Occipital lobe (tissue), 2 donors: ENCODE results near the gene TMEM25. TPM values are rescaled to one million over a fixed set of nuclear protein-coding genes. Genes with fewer than 3 reads are reported as not detected.
"Not testable (repeated sequence)": the region's sequence is repeated elsewhere in the genome, so short reads cannot be mapped to it uniquely, and the experiment has no call there.

ENCODE experiments used
- DNase-seq: peaks from one replicate; lab custom pipeline; 2025; lab: John Stamatoyannopoulos, UW
- total RNA-seq: library from RNA; depleted of rRNA; stranded (reverse); fragments of >200 nt; gene quantifications from one replicate; pipeline ENCODE4 v1.2.3, GENCODE V29; 2014

Gene TMEM25
- total RNA-seq: 40.7 TPM

- peak; percentile 79 for DNase-seq
Observed at GRCh38 chr11:118530683-118531596, at the start of gene TMEM25. TSS of gene TMEM25 (plus strand) at chr11:118531192. CDS start at chr11:118531802, 610 bp downstream.

- not testable (repeated sequence) for DNase-seq
Observed at GRCh38 chr11:118481238-118481637, 49.8 kb upstream of the TMEM25 start.

DNA sequence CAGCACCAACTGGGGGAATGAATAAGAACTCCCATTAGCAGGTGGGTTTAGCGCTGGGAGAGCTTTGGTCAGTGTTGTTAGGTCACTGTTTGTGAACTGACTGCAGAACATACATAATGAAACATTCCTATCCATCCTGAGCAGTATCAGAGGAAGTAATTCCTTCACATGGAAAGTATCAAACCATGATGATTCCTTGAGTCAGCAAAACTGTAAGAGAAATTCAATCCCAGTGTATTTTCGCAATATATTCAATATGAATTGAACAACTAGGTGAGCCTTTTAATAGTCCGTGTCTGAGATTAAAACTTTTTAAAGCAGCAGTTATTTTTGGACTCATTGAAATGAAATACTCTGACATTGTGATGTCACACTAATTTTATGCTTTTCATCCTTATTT is 46.6 kb upstream of the TMEM25 start:
- no peak for DNase-seq

DNA sequence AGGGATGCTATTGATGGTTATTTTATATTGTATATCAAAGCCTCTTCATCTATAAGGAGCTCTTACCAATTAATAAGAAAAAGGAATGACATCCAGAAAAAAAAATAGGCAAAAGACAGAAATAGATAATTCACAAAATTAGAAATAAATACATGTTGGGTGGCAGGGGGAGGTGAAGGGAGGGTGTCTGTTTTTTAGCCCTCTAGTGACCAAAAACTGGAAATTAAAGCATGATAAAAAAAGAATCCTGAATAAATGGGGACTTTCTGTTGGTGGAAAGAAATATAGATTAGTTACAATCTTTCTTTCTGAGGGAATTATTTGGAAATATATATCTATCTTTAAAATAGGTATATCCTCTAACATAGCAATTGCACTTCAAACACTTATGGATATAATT is 45.7 kb upstream of the TMEM25 start:
- no peak for DNase-seq

DNA sequence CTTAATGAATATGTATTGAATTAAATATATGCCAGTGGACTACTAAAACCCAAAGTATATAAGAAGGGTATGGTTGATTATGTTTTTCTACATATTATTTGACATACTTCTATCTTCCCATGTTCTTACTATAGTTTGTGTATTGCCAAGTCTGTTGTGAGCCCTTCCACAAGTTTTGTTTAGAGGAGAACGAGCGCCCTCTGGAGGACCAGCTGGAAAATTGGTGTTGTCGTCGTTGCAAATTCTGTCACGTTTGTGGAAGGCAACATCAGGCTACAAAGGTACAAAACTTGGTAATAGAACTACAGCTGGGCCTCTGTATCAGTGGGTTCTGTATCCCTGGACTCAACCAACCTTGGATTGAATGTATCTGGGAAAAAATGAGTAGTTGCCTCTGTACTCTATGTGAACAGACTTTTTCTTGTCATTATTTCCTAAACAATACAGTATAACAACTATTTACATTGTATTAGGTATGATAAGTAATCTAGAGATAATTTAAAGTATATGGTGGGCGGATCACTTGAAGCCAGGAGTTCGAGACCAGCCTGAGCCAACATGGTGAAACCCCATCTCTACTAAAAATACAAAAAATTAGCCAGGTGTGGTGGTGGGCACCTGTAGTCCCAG is 42.4 kb upstream of the TMEM25 start:
- peak; percentile 47 for DNase-seq

DNA sequence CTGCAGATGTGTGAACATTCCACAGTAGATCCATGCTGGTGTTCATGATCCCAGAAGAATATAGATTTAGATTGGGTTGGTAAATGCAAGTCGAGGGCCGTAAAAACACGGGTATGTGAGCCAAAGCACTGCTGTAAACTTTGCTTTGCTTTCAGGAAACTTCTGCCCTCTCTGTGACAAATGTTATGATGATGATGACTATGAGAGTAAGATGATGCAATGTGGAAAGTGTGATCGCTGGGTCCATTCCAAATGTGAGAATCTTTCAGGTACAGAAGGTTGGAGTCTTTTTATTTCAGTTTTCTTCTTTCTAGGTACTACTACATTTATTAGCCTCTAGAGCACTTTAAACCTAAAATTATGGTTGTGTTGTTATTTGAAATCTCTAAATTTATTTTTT is 40.0 kb upstream of the TMEM25 start:
- no peak for DNase-seq

DNA sequence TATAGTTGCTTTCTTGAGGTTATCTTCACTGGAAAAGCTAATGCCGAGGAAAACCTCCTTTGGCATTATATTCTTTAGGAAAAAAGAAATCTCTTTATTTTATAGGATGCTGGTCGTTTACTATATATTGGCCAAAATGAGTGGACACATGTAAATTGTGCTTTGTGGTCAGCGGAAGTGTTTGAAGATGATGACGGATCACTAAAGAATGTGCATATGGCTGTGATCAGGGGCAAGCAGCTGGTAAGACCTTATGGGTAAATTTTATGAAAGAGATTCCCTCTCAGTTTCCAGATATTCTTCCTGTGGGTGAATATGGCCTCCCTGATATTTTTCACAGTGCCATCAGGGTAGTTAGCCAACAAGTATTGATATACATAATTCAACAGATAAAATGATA is 33.2 kb upstream of the TMEM25 start:
- DNase-seq: no peak

GRCh38 chr11:118503216-118503615 is 27.8 kb upstream of the TMEM25 start:
- DNase-seq: no peak

- no peak for DNase-seq
Observed at GRCh38 chr11:118511601-118512000, 19.4 kb upstream of the TMEM25 start.

DNA sequence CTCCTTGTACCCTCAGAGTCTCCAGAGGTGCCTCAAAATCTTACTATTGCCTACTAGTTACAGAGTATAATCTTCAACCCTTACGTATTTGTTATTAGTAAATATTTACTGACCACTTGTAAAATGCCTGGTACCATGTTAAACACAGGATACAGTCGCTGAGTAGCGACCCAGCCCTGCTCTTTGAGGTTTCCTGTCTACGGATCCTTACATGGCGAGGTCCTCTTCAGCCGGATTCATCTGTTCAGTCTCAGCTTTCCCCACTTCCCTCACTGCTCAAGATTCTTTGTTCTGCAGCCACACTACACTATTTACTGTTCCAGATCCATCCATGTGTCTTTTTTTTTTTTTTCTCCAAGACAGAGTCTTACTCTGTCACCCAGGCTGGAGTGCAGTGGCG is 16.9 kb upstream of the TMEM25 start:
- DNase-seq: no peak

DNA sequence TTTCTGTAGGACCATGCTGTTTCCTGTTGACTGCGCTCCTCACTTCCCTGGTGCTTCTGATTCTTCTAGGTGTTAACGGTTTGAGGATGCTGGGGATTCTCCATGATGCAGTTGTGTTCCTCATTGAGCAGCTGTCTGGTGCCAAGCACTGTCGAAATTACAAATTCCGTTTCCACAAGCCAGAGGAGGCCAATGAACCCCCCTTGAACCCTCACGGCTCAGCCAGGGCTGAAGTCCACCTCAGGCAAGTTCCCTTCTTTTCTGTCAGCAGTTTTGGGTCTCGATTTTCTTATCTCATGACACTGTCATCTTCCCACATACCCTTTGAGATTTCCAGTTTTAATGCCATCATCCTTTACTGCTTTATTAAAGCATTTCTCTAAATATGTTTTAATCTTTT is 11.4 kb upstream of the TMEM25 start:
- no peak for DNase-seq

DNA sequence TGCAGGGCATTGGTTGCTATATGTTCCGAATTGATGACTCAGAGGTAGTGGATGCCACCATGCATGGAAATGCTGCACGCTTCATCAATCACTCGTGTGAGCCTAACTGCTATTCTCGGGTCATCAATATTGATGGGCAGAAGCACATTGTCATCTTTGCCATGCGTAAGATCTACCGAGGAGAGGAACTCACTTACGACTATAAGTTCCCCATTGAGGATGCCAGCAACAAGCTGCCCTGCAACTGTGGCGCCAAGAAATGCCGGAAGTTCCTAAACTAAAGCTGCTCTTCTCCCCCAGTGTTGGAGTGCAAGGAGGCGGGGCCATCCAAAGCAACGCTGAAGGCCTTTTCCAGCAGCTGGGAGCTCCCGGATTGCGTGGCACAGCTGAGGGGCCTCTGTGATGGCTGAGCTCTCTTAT is 9.1 kb upstream of the TMEM25 start:
- DNase-seq: no peak

DNA sequence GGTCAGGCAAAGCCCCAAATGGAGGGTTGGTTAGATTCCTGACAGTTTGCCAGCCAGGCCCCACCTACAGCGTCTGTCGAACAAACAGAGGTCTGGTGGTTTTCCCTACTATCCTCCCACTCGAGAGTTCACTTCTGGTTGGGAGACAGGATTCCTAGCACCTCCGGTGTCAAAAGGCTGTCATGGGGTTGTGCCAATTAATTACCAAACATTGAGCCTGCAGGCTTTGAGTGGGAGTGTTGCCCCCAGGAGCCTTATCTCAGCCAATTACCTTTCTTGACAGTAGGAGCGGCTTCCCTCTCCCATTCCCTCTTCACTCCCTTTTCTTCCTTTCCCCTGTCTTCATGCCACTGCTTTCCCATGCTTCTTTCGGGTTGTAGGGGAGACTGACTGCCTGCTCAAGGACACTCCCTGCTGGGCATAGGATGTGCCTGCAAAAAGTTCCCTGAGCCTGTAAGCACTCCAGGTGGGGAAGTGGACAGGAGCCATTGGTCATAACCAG is 8.4 kb upstream of the TMEM25 start:
- DNase-seq: no peak

GRCh38 chr11:118524356-118524755 is 6.6 kb upstream of the TMEM25 start:
- DNase-seq: no peak

DNA sequence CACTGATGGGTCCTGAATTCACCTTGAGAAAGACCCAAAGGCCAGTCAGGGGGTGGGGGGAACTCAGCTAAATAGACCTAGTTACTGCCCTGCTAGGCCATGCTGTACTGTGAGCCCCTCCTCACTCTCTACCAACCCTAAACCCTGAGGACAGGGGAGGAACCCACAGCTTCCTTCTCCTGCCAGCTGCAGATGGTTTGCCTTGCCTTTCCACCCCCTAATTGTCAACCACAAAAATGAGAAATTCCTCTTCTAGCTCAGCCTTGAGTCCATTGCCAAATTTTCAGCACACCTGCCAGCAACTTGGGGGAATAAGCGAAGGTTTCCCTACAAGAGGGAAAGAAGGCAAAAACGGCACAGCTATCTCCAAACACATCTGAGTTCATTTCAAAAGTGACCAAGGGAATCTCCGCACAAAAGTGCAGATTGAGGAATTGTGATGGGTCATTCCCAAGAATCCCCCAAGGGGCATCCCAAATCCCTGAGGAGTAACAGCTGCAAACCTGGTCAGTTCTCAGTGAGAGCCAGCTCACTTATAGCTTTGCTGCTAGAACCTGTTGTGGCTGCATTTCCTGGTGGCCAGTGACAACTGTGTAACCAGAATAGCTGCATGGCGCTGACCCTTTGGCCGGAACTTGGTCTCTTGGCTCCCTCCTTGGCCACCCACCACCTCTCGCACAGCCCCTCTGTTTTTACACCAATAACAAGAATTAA is 6.1 kb upstream of the TMEM25 start:
- DNase-seq: no peak

GRCh38 chr11:118526688-118527087 is 4.3 kb upstream of the TMEM25 start:
- no peak for DNase-seq

- DNase-seq: no peak
Observed at GRCh38 chr11:118527109-118527508, 3.9 kb upstream of the TMEM25 start, which contains the start of gene TTC36. TSS of gene TTC36 (plus strand) at chr11:118527474. CDS start at chr11:118527495, 21 bp downstream.

- DNase-seq: no peak
Observed at GRCh38 chr11:118528511-118528910, 2.5 kb upstream of the TMEM25 start.

DNA sequence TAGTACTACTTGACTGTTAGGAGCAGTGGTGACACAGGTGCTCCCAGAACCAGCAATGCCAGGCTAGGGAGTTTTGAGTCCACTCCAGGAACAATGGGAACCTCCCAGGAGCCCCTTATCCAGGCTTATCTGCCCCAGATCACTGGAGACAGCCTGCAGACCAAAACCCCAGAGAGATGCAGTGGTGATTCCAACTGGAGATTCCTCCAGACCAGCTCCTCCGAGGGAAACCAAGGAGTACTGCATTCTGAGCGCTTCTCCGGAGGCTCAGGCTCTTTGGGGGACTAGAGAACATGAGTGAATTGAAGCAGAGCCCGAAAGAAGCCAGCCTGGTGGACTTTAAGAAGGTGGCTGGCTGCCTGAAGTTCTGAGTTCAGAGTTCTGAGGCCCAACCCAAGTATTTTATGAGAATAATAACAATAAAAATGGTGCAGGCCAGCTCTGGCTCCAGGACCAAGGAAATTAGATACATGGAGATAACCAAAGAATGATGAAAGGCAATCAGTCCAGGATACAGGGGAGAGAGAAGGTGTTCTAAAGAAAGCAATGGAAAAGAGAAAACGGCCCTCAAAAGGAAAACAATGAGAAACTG is 1.3 kb upstream of the TMEM25 start:
- no peak for DNase-seq

DNA sequence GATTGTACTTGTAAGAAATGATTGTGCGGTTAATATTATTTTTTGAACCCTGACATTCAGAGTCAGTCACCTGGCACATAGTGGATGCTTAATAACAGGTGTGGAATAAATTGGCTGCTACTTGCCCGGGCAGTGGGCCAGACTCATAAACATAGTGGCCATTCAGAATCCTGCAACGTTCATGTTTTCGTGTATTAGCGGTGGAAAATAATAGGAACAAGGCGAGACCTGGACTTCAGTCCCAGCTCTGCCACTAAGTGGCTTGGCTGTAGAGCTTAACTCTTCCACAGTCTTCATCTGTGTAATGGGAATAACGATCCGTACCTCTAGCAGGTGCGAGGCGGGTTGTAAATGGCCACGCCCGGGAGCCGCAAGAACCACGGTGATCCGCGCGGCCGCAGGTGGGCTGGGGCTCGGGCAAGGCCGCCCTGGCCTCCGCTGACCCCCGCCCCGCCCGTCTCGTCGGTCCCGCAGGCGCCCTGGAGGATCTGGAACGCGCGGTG is 761 bp upstream of the TMEM25 start:
- DNase-seq: no peak

DNA sequence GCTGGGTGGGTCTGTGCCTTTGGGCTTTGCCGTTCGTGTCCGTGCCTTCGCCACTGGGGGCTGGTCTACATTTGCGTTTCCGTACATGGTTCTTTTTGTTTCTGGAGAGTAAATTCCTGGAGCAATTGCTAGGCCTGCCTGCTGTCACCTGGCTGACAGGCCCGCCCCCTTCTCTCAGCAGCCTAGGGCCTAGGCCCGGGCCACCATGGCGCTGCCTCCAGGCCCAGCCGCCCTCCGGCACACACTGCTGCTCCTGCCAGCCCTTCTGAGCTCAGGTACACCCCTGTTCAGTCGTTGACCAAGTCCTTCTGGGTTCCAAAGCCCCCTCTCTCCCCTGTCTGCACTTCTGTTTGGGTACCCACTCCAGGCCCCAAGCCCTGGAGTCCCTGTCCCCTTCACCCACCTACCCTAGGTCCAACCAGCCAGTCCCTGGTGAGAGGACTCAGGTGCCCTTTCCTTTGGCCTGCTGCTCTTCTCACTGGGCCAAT is 649 bp downstream of the TMEM25 start:
- no peak for DNase-seq
